ENCODE results near the gene CFAP65. TPM values are rescaled to one million over a fixed set of nuclear protein-coding genes. Genes with fewer than 3 reads are reported as not detected.

CFAP65 gene
- total RNA-seq, 1 experiment from 2014 or later = 0.44 TPM

- TF ChIP-seq ERG (CRISPR knock-in tag; IDR thresholded peaks at IDR 0.05) = no peak
- no peak for TF ChIP-seq CDX4 (CRISPR knock-in tag; IDR thresholded peaks at IDR 0.05; ENCODE audit: borderline replicate concordance)
- no peak for TF ChIP-seq NFYB (CRISPR knock-in tag; conservative IDR thresholded peaks at IDR 0.05; ENCODE audit: low read depth)
Observed at GRCh38 chr2:219054956-219055903, 13.9 kb upstream of the CFAP65 start (continued).

GRCh38 chr2:219049282-219049681 lies 8.0 kb upstream of the CFAP65 start:
- Mint-ChIP-seq H3K4me3 (no peak overlapping the region), H3K27me3 (ENCODE audit: low read depth) (peaks cover 65% of the 10 kb centered on the region), H3K4me1 (no peaks in the 10 kb centered on the region), H3K27ac (no peak overlapping the region), H3K9me3 (no peaks in the 10 kb centered on the region), H3K36me3 (no peaks in the 10 kb centered on the region)
- ChIA-PET CTCF (interaction anchor here (1.4 to 2.6 kb wide), 3 partner anchors 20 to 70 kb away, joined by 4 to 13 read pairs (median 5); no protein-coding TSS in a partner anchor), POLR2A (no interaction called here)
- TF ChIP-seq ZNF425 (CRISPR knock-in tag; conservative IDR thresholded peaks at IDR 0.05) (no peak), MYBL2 (CRISPR knock-in tag; IDR thresholded peaks at IDR 0.05) (no peak), STAT6 (CRISPR knock-in tag; conservative IDR thresholded peaks at IDR 0.05; ENCODE audit: low read depth) (no peak), CTCF (IDR thresholded peaks at IDR 0.05) (no peak), EMX1 (CRISPR knock-in tag; IDR thresholded peaks at IDR 0.05) (no peak), ZNF121 (CRISPR knock-in tag; IDR thresholded peaks at IDR 0.05) (no peak), ELF4 (CRISPR knock-in tag; IDR thresholded peaks at IDR 0.05; ENCODE audit: low read depth) (no peak), NFE2L1 (CRISPR knock-in tag; IDR thresholded peaks at IDR 0.05) (no peak), ATF2 (CRISPR knock-in tag; IDR thresholded peaks at IDR 0.05; ENCODE audit: borderline replicate concordance, low read depth) (no peak), ZNF317 (CRISPR knock-in tag; IDR thresholded peaks at IDR 0.05; ENCODE audit: borderline replicate concordance, low read depth) (no peak), ATF3 (CRISPR knock-in tag; conservative IDR thresholded peaks at IDR 0.05) (no peak), PRDM15 (CRISPR knock-in tag; IDR thresholded peaks at IDR 0.05) (no peak), SOX15 (CRISPR knock-in tag; IDR thresholded peaks at IDR 0.05) (no peak)
- no peak for DNase-seq (ENCODE audit: low spot score)
- no peak for ATAC-seq
